Colonic mucosa (tissue), 4 donors: ENCODE measurements around the gene DUSP15. TPM values are rescaled to one million over a fixed set of nuclear protein-coding genes. Genes with fewer than 3 reads are reported as not detected.
A peak's percentile ranks its signal among the peaks of the same experiment; 100 is the strongest.

ENCODE experiments used
- DNase-seq: peaks from one replicate; pipeline ENCODE4 v3.0.0-alpha.2; 2020
- H3K27ac ChIP-seq: fragments of 200-600 bp; one replicate; pipeline ENCODE4 v1.8.0; 2021
- H3K27me3 ChIP-seq: fragments of 200-600 bp; one replicate; pipeline ENCODE4 v1.8.0; 2021
- H3K36me3 ChIP-seq: fragments of 200-600 bp; one replicate; pipeline ENCODE4 v1.8.0; 2021
- H3K4me1 ChIP-seq: fragments of 200-600 bp; one replicate; pipeline ENCODE4 v1.8.0; 2021; ENCODE audit warnings: mild to moderate bottlenecking
- H3K4me3 ChIP-seq: fragments of 200-600 bp; one replicate; pipeline ENCODE4 v1.8.0; 2021
- H3K9ac ChIP-seq, 2 donors: one replicate each; pipeline ENCODE4 v1.7.0; 2013; ENCODE audit warnings: control low read depth in 2 of 2, low read depth in 2 of 2, low read length in 2 of 2
- H3K9me3 ChIP-seq: fragments of 200-600 bp; one replicate; pipeline ENCODE4 v1.8.0; 2021
- CTCF ChIP-seq: fragments of 200-600 bp; IDR thresholded peaks from one replicate; pipeline ENCODE4 v1.8.0; 2022; ENCODE audit warnings: antibody characterized with exemption, mild to moderate bottlenecking
- intact Hi-C: fragments of 100-400 bp; cut with DNase I; formaldehyde crosslinking; loops from one replicate; pipeline ENCODE4 v1.14.1; 2022
- total RNA-seq, 2 donors: library from RNA; stranded (reverse); fragmentation: NEBNext Ultra II Directional in 1 of 2; extraction: Animal tissue kit (Norgen Biotek cat#: 25700) in 1 of 2; gene quantifications; one replicate each; pipeline ENCODE4 v1.2.1, GENCODE V29; 2021
- donor health status: healthy.
- donor health status: DM: no; HTN: no; CAD: no.
- donor health status: DM: no; HTN: no; CAD: no.

Gene DUSP15
- total RNA-seq, 2 donors from 2014 or later: 0.59 to 0.74 TPM

GRCh38 chr20:31835977-31836852 is 34.1 kb downstream of the DUSP15 start:
- Histone ChIP-seq H3K4me1 (no peaks in the 10 kb centered on the region), H3K4me3 (no peak overlapping the region), H3K9ac (no peak overlapping the region), H3K9me3 (no peaks in the 10 kb centered on the region), H3K27ac (no peak overlapping the region), H3K36me3 (no peaks in the 10 kb centered on the region), H3K27me3 (no peaks in the 10 kb centered on the region)
- TF ChIP-seq CTCF: no peak
- intact Hi-C loops: no loop called here
- peak; percentile 68 for DNase-seq

- Histone ChIP-seq H3K9ac (no peak overlapping the region), H3K9me3 (no peaks in the 10 kb centered on the region), H3K27me3 (no peaks in the 10 kb centered on the region), H3K27ac (no peak overlapping the region), H3K4me3 (no peak overlapping the region), H3K36me3 (no peaks in the 10 kb centered on the region), H3K4me1 (no peaks in the 10 kb centered on the region)
- TF ChIP-seq CTCF: no peak
- intact Hi-C loops: no loop called here
- no peak for DNase-seq
These were observed 34.8 kb downstream of the DUSP15 start for GRCh38 chr20:31835554-31835953.

GRCh38 chr20:31833931-31834521 is 36.3 kb downstream of the DUSP15 start:
- Histone ChIP-seq H3K27ac (no peak overlapping the region), H3K36me3 (no peaks in the 10 kb centered on the region), H3K4me3 (no peak overlapping the region), H3K9ac (no peak overlapping the region), H3K27me3 (no peaks in the 10 kb centered on the region), H3K9me3 (no peaks in the 10 kb centered on the region), H3K4me1 (no peaks in the 10 kb centered on the region)
- no peak for TF ChIP-seq CTCF
- intact Hi-C loops: no loop called here
- no peak for DNase-seq

- Histone ChIP-seq H3K36me3 (no peaks in the 10 kb centered on the region), H3K9ac (no peak overlapping the region), H3K4me3 (no peak overlapping the region), H3K27me3 (no peaks in the 10 kb centered on the region), H3K9me3 (no peaks in the 10 kb centered on the region), H3K4me1 (no peaks in the 10 kb centered on the region), H3K27ac (no peak overlapping the region)
- intact Hi-C loops: no loop called here
- peak; percentile 60 for TF ChIP-seq CTCF
- peak; percentile 58 for DNase-seq
These were observed 37.0 kb downstream of the DUSP15 start for GRCh38 chr20:31833130-31833930.

GRCh38 chr20:31831771-31832306 is 38.5 kb downstream of the DUSP15 start:
- no peaks in the 10 kb centered on the region for H3K36me3 ChIP-seq
- DNase-seq: no peak
- H3K27ac ChIP-seq: no peak overlapping the region
- no peak overlapping the region for H3K9ac ChIP-seq
- no peak overlapping the region for H3K4me3 ChIP-seq
- no peaks in the 10 kb centered on the region for H3K27me3 ChIP-seq
- TF ChIP-seq CTCF: no peak
- H3K4me1 ChIP-seq: no peaks in the 10 kb centered on the region
- H3K9me3 ChIP-seq: no peaks in the 10 kb centered on the region
- intact Hi-C loops: no loop called here
